ENCODE results near the gene ITM2B. TPM values are rescaled to one million over a fixed set of nuclear protein-coding genes. Genes with fewer than 3 reads are reported as not detected.
A peak's percentile ranks its signal among the peaks of the same experiment; 100 is the strongest.

ITM2B gene
- total RNA-seq, 1 experiment from 2014 or later: 178 TPM

DNA sequence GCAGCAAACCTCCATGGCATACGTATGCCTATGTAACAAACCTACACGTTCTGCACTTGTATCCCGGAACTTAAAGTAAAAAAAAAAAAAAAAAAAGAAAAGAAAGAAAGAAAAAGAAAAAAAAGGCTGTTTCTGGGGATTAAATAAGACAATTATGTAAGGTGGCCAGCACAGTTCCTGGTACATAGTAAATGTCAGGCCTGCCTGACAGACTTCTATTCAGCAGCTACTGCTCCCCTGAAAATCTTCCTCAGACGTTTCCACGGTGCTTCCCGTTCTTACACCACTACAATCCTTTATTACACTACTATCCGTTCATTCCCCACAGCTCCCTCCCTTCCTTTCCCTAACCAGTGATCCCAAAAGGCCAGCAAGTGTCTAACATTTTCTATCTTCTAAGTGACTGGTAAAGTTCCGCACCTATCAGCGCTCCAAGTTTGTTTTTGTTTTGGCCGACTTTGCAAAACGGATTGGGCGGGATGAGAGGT, 69.9 kb downstream of the ITM2B start (continued):
- TF ChIP-seq, protein P1, sequence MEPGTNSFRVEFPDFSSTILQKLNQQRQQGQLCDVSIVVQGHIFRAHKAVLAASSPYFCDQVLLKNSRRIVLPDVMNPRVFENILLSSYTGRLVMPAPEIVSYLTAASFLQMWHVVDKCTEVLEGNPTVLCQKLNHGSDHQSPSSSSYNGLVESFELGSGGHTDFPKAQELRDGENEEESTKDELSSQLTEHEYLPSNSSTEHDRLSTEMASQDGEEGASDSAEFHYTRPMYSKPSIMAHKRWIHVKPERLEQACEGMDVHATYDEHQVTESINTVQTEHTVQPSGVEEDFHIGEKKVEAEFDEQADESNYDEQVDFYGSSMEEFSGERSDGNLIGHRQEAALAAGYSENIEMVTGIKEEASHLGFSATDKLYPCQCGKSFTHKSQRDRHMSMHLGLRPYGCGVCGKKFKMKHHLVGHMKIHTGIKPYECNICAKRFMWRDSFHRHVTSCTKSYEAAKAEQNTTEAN (CRISPR knock-in tag; IDR thresholded peaks at IDR 0.05): no peak
- no peak for TF ChIP-seq ZNF138 (CRISPR knock-in tag; conservative IDR thresholded peaks at IDR 0.05)
- TF ChIP-seq ZNF512 (CRISPR knock-in tag; IDR thresholded peaks at IDR 0.05; ENCODE audit: borderline replicate concordance): no peak
- no peak for TF ChIP-seq E2F1 (CRISPR knock-in tag; IDR thresholded peaks at IDR 0.05)
- no peak for TF ChIP-seq MXD4 (CRISPR knock-in tag; IDR thresholded peaks at IDR 0.05; ENCODE audit: borderline replicate concordance)
- no peak for TF ChIP-seq CREB1 (CRISPR knock-in tag; IDR thresholded peaks at IDR 0.05)
- no peak for TF ChIP-seq GTF2I (CRISPR knock-in tag; conservative IDR thresholded peaks at IDR 0.05)
- TF ChIP-seq RELA (CRISPR knock-in tag; IDR thresholded peaks at IDR 0.05; ENCODE audit: borderline replicate concordance): no peak

GRCh38 chr13:48303359-48304142, 70.5 kb downstream of the ITM2B start, which contains the start of gene RB1:
RB1 (plus strand) TSS chr13:48303751; CDS start chr13:48303913, 162 bp downstream.
- DNase-seq (ENCODE audit: low spot score): peak; percentile 67
- ATAC-seq: peak; percentile 85
- H3K27me3 Mint-ChIP-seq (ENCODE audit: low read depth): 0 out of 2 replicates have a peak, but pooled peaks cover 3% of the 10 kb centered on the region
- peak within 1 kb of the TSS; percentile 89 for H3K27ac Mint-ChIP-seq
- H3K9me3 Mint-ChIP-seq: no peaks in the 10 kb centered on the region
- H3K36me3 Mint-ChIP-seq: no peaks in the 10 kb centered on the region; the same call in 1 of the 2 replicates
- H3K4me1 Mint-ChIP-seq: peaks cover 13% of the 10 kb centered on the region
- H3K4me3 Mint-ChIP-seq: peak within 1 kb of the TSS; percentile 85
- ChIA-PET CTCF (interaction anchor here (1.3 kb wide), 1 partner anchor 31 kb away, joined by 5 read pairs; no protein-coding TSS in a partner anchor), POLR2A (interaction anchor here (0.6 kb wide), 1 partner anchor 216 kb away, joined by 4 read pairs; no protein-coding TSS in a partner anchor)
- TF ChIP-seq MYBL2 (CRISPR knock-in tag; IDR thresholded peaks at IDR 0.05) (peak; percentile 67; the same call in 1 of the 2 replicates), CREM (CRISPR knock-in tag; IDR thresholded peaks at IDR 0.05) (peak; percentile 95), ETV6 (CRISPR knock-in tag; IDR thresholded peaks at IDR 0.05) (0 out of 2 replicates have a peak, but pooled peaks have one; percentile 16), FOXP1 (CRISPR knock-in tag; IDR thresholded peaks at IDR 0.05; ENCODE audit: borderline replicate concordance) (peak; percentile 71), SMAD3 (CRISPR knock-in tag; IDR thresholded peaks at IDR 0.05; ENCODE audit: borderline replicate concordance) (0 out of 2 replicates have a peak, but pooled peaks have one; percentile 24), FOXK1 (CRISPR knock-in tag; IDR thresholded peaks at IDR 0.05) (peak; percentile 18; the same call in 1 of the 2 replicates), ZNF138 (CRISPR knock-in tag; conservative IDR thresholded peaks at IDR 0.05) (no peak), TP53 (CRISPR knock-in tag; IDR thresholded peaks at IDR 0.05) (0 out of 2 replicates have a peak, but pooled peaks have one; percentile 33), RELA (CRISPR knock-in tag; IDR thresholded peaks at IDR 0.05; ENCODE audit: borderline replicate concordance) (no peak), ZNF263 (CRISPR knock-in tag; IDR thresholded peaks at IDR 0.05; ENCODE audit: low read depth) (peak; percentile 73), ZNF232 (CRISPR knock-in tag; IDR thresholded peaks at IDR 0.05) (no peak), TEAD1 (CRISPR knock-in tag; IDR thresholded peaks at IDR 0.05) (peak; percentile 75; the same call in 1 of the 2 replicates)
- TF ChIP-seq, protein P2, sequence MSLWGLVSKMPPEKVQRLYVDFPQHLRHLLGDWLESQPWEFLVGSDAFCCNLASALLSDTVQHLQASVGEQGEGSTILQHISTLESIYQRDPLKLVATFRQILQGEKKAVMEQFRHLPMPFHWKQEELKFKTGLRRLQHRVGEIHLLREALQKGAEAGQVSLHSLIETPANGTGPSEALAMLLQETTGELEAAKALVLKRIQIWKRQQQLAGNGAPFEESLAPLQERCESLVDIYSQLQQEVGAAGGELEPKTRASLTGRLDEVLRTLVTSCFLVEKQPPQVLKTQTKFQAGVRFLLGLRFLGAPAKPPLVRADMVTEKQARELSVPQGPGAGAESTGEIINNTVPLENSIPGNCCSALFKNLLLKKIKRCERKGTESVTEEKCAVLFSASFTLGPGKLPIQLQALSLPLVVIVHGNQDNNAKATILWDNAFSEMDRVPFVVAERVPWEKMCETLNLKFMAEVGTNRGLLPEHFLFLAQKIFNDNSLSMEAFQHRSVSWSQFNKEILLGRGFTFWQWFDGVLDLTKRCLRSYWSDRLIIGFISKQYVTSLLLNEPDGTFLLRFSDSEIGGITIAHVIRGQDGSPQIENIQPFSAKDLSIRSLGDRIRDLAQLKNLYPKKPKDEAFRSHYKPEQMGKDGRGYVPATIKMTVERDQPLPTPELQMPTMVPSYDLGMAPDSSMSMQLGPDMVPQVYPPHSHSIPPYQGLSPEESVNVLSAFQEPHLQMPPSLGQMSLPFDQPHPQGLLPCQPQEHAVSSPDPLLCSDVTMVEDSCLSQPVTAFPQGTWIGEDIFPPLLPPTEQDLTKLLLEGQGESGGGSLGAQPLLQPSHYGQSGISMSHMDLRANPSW (CRISPR knock-in tag; conservative IDR thresholded peaks at IDR 0.05; ENCODE audit: low read depth): 0 out of 2 replicates have a peak, but pooled peaks have one; percentile 74
- TF ChIP-seq, protein P3, sequence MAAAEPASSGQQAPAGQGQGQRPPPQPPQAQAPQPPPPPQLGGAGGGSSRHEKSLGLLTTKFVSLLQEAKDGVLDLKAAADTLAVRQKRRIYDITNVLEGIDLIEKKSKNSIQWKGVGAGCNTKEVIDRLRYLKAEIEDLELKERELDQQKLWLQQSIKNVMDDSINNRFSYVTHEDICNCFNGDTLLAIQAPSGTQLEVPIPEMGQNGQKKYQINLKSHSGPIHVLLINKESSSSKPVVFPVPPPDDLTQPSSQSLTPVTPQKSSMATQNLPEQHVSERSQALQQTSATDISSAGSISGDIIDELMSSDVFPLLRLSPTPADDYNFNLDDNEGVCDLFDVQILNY (CRISPR knock-in tag; IDR thresholded peaks at IDR 0.05): peak; percentile 91; the same call in 1 of the 2 replicates
- TF ChIP-seq, protein P4, sequence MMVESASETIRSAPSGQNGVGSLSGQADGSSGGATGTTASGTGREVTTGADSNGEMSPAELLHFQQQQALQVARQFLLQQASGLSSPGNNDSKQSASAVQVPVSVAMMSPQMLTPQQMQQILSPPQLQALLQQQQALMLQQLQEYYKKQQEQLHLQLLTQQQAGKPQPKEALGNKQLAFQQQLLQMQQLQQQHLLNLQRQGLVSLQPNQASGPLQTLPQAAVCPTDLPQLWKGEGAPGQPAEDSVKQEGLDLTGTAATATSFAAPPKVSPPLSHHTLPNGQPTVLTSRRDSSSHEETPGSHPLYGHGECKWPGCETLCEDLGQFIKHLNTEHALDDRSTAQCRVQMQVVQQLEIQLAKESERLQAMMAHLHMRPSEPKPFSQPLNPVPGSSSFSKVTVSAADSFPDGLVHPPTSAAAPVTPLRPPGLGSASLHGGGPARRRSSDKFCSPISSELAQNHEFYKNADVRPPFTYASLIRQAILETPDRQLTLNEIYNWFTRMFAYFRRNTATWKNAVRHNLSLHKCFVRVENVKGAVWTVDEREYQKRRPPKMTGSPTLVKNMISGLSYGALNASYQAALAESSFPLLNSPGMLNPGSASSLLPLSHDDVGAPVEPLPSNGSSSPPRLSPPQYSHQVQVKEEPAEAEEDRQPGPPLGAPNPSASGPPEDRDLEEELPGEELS (CRISPR knock-in tag; IDR thresholded peaks at IDR 0.05): peak; percentile 59; the same call in 1 of the 2 replicates
- TF ChIP-seq, protein P5, sequence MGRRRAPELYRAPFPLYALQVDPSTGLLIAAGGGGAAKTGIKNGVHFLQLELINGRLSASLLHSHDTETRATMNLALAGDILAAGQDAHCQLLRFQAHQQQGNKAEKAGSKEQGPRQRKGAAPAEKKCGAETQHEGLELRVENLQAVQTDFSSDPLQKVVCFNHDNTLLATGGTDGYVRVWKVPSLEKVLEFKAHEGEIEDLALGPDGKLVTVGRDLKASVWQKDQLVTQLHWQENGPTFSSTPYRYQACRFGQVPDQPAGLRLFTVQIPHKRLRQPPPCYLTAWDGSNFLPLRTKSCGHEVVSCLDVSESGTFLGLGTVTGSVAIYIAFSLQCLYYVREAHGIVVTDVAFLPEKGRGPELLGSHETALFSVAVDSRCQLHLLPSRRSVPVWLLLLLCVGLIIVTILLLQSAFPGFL (CRISPR knock-in tag; IDR thresholded peaks at IDR 0.05; ENCODE audit: borderline replicate concordance): no peak
